GM21576 (cell line): Measurements from ENCODE around the gene CFAP53.
A peak's percentile ranks its signal among the peaks of the same experiment; 100 is the strongest.

ENCODE experiments used
- ATAC-seq: cut with Tn5 transposase; IDR thresholded peaks from one replicate; pipeline ENCODE4 v1.9.1; 2021; ENCODE audit warnings: mild to moderate bottlenecking, moderate library complexity; ENCODE audit not compliant: unreplicated experiment

CFAP53 gene

DNA sequence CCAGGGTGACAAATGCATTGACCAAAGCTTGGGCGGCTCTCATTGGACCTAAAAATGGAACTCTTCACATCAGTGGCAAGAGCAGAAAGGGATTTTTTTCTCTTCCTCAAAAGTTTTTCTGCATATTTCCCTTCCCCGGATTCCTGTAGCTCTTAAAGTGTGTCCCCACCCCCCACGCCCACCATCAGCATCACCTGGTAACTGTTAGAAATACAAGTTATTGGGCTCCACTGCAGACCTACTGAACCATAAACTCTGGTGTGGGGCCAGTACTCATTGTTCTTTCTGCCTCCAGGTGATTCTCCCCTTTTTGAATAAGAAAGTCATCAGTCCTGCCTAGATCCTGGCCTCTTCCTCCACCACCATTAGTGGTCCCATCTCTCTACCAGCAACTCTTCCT, 70.0 kb downstream of the CFAP53 start:
- ATAC-seq = no peak

DNA sequence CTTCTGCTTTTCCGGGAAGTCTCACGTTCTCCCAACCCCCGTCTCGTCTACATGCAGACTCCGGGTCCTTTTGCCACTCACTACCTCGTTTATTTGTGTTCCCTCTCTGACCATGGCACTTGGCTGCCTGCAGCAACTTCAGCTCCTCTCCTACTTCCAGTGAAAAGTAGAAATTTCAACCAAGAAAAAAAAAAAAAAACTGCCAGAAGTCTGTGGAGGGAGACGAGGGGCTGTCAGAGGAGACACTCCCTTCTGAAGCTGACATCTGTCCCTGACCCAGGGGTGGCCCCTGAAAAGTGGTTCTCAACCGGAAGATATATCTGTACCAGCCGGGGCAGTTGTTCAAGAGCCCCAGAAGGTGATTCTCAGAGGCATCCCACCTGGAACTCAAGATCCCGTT, 70.6 kb downstream of the CFAP53 start:
- no peak for ATAC-seq

DNA sequence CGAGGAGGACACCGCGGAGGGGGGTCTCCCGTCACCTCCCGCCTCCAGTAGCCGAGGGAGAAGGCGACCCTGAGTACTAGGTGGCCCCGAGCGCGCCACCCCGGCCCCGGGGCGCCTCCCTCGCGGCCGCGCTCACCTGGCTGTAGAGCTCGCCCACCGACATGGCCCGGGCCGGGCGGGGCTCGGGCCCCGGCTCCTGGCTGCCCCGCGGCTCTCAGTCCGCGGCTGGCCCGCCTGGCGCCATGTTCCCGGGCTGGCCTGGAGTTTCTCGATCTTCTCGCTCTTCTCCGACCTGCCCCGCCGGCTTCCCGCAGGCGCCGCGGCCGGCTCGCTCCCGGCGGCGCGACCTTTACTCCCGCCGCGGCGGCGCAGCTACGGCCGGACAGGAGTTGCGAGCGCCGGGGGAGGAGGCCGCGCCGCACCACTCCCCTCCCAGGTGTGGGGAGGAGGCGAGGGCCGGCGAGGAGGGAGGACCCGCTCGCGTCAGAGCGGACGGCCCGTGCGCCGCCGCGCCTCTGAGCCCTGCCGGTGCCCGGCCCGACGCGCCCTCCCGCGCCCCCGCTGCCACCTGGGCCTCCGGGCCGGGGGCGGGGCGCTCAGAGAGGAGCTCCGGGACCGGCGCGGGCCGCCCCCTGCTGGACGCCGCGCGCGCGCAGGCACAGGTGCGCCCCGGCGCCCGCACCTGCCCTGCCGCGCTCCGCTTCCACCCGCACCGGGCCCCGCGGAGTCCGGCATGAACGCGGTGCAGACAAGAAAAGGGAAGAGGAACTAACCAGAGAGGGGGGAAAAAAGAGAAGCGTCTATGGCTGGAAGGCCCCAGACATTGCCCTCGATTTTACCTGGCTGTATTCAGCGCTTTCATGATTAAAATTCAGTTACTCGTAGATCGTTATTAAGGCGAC, 71.4 kb downstream of the CFAP53 start, which contains the start of gene MYO5B:
Gene MYO5B (minus strand): TSS at position 517 of the 902 bp plus-strand sequence. CDS start 354 bp downstream, at position 163.
- peak; percentile 83 for ATAC-seq

DNA sequence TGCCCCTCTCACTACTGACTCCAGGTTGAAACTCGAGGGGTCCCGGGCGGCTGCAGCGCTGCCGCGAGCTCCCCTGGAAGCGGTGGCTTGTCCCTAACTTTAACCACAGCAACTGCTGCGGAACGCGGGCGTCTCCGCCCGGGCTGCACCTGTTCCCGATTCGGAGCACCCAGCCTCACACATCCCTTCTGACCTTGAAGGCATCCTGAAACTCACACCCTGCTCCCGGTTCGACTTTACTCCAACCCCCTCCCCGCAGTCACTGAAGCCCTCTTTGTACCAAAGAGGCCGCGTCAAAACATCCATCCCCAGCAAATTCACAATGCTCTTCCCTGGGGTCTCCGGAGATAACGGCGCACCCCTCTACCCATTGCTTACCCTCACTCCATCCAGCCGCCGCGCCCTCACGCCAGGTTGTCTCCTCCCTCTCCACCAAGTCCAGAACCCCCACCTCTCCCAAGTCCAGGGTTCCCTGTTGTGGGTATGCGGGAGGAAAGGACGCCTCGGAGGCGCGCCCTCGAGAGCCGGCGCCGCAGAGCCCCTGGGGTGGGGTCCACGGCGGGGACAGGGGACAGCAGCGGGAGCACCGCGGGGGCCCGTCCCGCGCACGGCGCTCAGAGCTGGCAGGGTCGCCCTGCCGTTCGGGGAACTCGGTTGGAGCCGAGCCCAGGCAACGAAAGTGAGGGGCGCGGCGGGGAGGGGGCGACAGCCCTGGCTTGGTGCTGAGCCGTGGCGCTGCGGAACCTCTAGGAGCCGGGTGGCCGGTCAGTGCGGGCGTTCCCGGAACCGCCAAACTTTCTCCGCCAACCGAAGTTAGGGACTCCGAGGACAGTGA, 72.3 kb downstream of the CFAP53 start:
- no peak for ATAC-seq

DNA sequence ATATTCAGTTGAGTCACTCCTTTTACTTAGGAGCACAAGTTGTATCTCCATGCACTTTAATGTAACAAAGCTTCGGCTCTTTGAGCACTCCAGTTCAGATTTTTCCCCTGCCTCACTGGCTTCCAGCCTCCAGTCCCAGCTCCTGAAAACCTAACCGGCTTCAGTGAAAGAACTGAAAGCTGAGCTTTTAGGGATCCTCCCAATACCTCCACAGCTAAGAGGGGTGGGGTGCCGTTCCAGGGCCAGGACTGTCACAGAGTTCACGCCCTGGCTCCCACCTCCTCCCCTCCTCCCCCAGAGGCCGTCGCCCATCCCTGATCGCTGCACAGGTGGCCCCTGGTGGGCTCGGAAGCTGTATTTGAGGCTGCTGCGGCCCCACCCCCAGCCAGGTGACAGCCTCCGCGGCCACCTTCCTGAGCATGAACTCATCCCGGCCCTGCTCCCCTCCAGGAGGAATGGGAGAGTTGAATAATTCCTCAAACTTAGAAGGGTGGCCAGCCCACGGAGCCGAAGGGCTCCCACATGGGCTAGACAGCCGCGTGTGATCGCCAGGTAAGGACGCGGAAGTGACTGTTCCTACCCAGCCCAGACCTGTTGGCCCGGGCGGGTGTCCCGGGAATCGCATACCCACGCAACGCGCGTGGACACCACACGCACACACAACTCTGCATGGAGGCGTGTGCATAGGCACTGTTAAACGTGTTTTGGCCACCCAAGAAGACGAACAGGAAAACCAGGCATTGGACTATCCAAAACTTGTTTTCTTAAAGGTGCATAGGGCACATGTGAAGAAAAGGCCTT, 73.1 kb downstream of the CFAP53 start:
- ATAC-seq = no peak

DNA sequence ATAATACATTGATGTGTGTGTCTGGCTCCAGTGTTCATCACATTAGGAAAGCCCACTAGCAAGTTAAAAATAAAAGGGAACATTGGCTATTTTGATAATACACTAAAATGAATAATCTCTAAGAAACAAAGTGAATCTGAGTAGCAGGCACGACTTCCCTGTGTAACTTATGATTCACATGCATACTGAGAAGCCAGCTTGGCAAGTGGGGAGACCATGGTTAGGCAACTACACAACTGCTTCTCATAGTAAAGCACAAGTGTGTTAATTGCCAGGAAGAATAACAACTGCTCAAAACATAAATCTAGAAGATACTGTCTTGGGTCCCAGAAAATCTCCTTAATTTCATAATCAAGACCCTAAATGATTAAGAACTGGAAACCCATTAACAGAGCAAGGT, 75.4 kb downstream of the CFAP53 start:
- no peak for ATAC-seq

DNA sequence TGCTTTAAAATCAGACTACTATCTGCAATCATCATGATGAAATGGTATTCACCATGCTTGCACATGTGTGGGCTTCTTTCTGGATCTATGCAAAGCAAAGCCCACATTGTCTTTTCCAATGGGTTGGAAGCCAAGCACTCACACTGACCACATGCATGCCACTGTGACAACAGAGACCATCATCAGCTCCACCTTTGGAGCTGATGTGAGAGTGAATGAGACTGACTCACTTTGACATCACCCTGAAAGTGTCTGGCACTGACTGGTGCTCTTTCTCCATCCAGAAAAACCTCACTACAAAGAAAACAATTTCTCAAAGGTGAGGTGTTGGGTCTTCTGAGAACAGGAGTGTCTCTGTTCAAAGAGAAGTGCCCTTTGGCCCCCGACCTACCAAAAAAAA, 76.1 kb downstream of the CFAP53 start:
- ATAC-seq = no peak

DNA sequence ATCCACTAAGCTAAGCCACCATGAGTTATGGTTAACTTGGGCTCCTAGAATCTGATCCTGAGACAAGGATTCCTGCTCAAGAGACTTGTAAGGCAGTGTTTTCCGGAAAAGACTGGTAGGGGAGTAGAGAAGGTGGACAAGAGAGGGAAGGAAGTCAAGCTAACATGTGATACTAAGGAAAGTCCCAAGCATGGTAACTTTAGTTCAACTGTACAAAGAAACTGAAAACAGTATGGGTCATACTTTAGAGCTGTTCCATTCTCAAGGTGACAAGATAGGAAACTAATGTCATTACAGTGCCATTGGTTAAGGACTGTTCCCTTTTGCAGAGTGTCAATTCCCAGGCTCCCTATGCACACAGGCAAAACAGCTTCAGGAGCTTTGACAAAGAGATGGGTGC, 77.1 kb downstream of the CFAP53 start:
- no peak for ATAC-seq

DNA sequence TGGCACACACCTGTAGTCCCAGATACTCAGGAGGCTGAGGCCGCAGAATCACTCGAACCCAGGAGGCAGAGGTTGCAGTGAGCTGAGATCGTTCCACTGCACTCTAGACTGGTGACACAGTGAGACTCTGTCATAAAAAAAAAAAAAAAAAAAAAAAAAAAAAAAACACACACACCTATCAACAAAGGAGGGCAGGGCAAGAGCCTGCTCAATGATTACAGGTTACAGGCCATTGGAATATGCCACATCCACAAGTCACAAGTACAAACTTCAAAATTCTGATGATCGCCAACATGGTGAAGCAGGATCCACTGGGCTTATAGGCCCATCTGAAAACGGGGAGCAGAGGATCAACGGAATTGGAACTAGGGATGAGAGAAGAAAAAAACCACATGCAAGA, 77.6 kb downstream of the CFAP53 start:
- ATAC-seq = no peak

DNA sequence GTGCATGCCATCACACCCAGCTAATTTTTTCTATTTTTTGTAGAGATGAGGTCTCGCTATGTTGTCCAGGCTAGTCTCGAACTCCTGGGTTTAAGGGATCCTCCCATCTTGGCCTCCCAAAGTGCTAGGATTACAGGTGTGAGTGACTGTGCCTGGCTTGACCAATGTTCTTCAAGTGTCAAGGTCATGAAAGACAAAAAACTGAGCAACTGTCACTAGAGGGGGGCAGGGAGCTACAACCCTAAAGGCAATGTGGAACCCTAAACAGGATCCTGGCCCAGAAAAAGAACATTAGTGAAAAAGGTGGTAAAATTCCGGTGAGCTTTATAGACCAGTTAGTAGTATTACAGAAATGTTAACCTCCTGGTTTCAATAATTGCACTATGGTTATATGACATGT, 78.6 kb downstream of the CFAP53 start:
- ATAC-seq = no peak

DNA sequence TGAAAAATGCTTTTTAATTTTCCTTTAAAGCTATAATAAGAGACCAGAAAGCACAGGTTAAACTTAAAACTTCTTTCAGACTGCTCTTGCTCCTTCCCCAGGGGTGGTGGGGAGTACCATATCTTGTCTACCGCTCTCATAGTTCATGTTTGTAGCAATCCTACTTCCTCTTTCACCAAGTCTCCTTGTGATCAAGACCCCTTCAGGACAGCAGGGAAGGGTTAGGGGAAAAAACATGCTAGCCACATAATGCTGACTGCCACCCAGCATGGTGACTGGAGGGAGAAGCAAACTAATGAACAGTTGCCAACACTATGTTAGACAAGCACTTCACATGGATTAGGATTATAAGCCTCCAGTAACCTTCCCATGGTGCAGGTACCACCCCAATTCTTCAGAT, 79.9 kb downstream of the CFAP53 start:
- ATAC-seq = no peak

DNA sequence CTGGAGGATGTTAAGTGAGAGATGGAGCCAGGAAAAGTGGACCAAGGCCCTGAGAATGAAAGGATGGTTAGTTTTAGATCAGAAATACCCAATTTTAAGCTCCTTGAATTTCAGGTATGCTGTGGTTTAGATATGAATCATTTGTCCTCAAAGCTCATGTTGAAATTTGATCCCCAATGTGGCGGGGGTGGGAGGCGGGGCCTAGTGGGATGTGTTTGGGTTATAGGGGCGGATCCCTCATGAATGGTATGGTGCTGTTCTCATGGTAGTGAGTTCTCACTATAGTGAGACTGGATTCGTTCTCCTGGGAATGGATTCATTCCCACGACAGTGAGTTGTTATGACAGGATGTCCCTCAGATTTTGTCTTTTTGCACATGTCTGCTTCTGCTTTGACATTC, 82.7 kb downstream of the CFAP53 start:
- no peak for ATAC-seq

DNA sequence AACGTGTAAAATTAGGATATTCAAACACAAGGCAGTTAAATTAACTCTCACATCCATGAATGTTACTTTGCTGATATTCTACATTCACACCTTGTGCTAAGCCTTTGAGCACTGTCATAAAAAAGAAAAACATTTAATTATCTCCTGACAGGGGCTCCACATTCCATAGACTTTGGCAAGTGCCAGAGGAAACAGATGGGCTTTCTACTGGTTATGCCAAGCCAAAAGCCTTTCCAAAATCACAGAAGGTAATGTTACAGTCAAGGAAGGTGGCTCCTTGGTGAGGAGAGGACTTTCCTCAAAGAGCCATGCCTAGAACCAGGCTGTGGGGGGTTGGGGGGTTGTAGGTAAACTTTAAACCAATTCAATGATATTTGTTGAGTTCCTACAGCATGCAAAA, 83.8 kb downstream of the CFAP53 start:
- no peak for ATAC-seq

DNA sequence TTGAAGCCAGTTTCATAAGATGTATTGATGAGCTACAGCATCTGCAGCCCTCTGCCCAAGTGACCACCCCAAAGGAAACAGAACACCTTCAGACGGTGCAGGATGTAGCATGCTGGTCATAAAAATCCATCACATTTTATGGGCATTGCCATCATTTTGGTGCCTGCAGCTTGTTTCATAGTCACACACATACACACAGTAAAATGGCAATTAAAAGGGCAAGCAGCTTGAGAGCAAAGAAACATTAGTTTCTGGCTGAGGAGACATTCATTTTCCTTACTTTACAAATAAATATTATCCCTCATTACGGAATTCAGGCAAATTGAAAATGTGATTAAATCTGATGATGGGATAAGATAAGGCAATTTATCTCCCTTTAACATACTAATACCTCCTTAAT, 84.7 kb downstream of the CFAP53 start:
- ATAC-seq = no peak

DNA sequence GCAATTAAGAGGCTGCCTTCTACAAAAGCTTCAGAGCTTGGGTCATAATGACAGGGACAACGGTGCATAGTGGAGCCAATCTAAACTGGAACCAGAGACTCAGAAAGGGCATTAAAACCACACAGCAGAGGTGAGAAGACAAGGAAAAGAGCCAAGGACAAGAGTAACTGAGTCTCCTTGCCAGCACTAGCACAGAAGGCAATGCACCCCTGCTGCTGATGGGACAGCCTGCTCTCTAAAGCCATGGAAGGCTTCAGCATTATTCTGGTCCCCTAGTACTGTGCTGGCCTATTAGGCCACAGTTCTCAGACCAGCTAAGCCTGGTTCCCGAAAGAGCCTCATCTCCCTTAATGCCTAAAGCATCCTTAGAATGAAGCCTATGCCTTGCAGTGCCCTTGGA, 86.8 kb downstream of the CFAP53 start:
- no peak for ATAC-seq

DNA sequence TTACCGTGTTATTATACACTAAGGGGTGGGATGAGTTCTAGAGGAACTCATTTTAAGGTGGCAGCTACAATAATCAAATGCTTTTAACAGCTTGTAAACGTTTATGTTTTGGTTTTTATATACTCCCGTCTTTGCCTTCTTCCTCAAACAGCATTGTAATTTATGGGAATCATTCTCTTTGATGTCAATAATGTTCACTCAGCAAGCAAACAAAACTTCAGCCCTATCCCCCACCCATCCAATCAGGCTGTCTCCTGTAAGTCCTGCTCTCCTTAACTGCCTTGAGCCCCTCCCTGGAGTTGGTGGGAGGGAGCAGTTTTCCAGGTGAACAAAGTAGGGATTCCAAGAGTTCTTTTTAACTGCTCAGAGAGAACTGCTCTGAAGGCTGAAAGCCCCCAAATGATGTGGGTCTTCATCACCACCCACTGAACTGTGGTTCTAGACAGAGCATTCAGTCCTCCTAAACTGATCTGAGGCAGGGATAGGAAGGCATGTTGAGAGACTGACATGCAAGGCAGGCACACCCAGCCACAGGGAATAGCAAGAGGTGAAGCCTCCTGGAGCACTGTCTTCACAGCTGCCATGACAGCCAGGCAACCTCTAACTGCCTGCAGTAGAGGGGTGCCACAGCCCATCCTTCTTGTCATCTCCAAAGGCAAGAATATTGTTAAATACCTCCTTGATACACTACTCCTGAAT, 88.9 kb downstream of the CFAP53 start:
- no peak for ATAC-seq
